OCI-LY1 (cell line): Measurements from ENCODE around the gene SPATS2L.
A peak's percentile ranks its signal among the peaks of the same experiment; 100 is the strongest.

Experiments
- H2AFZ ChIP-seq: fragments of 200-600 bp; sonication (generic), shearing (Covaris generic); 2 replicates; pipeline ENCODE4 v1.6.0; 2014; ENCODE audit warnings: antibody characterized with exemption, mild to moderate bottlenecking, low read length
- H3F3A ChIP-seq: fragments of 200-600 bp; sonication (generic), shearing (Covaris generic); 2 replicates; pipeline ENCODE4 v1.6.0; 2014; ENCODE audit warnings: mild to moderate bottlenecking, antibody characterized with exemption, low read length, moderate library complexity; ENCODE audit not compliant: insufficient read depth
- H3K27ac ChIP-seq: fragments of 200-600 bp; sonication (generic); 2 replicates; pipeline ENCODE4 v1.5.1; 2014; ENCODE audit warnings: low read length, mixed run types, mild to moderate bottlenecking, low read depth; ENCODE audit not compliant: poor library complexity, severe bottlenecking
- H3K27me3 ChIP-seq: fragments of 200-600 bp; sonication (generic); 2 replicates; pipeline ENCODE4 v1.6.0; 2014; ENCODE audit warnings: antibody characterized with exemption, mild to moderate bottlenecking, low read length, moderate library complexity; ENCODE audit not compliant: insufficient read depth
- H3K36me3 ChIP-seq: fragments of 200-600 bp; sonication (generic); 2 replicates; pipeline ENCODE4 v1.6.1; 2014; ENCODE audit warnings: mild to moderate bottlenecking, antibody characterized with exemption, low read length, moderate library complexity, mixed read lengths; ENCODE audit not compliant: insufficient read depth
- H3K4me1 ChIP-seq: fragments of 200-600 bp; sonication (generic); 2 replicates; pipeline ENCODE4 v1.5.1; 2014; ENCODE audit warnings: mild to moderate bottlenecking, low read length, moderate library complexity; ENCODE audit not compliant: insufficient read depth, severe bottlenecking
- H3K4me2 ChIP-seq: fragments of 200-600 bp; sonication (generic), shearing (Covaris generic); 2 replicates; pipeline ENCODE4 v1.6.1; 2014; ENCODE audit warnings: low read length
- H3K4me3 ChIP-seq: fragments of 200-600 bp; sonication (generic); 2 replicates; pipeline ENCODE4 v1.5.1; 2014; ENCODE audit warnings: low read length, low read depth, mild to moderate bottlenecking, mixed read lengths; ENCODE audit not compliant: poor library complexity, severe bottlenecking
- H3K79me2 ChIP-seq: fragments of 200-600 bp; shearing (Covaris generic); 2 replicates; pipeline ENCODE4 v1.6.1; 2016; ENCODE audit warnings: mixed run types, low read length, mixed read lengths; ENCODE audit not compliant: insufficient read depth
- H3K9ac ChIP-seq: fragments of 200-600 bp; sonication (generic), shearing (Covaris generic); 2 replicates; pipeline ENCODE4 v1.6.1; 2014; ENCODE audit warnings: mild to moderate bottlenecking, low read length, mixed read lengths
- H3K9me2 ChIP-seq: fragments of 200-600 bp; sonication (generic), shearing (Covaris generic); 2 replicates; pipeline ENCODE4 v1.6.1; 2014; ENCODE audit warnings: low read depth, mild to moderate bottlenecking, low read length, mixed read lengths
- H3K9me3 ChIP-seq: fragments of 200-600 bp; shearing (Covaris generic); 2 replicates; pipeline ENCODE4 v1.6.1; 2014; ENCODE audit warnings: low read length, mixed read lengths
- H4K20me1 ChIP-seq: fragments of 200-600 bp; sonication (generic), shearing (Covaris generic); 2 replicates; pipeline ENCODE4 v1.6.0; 2016; ENCODE audit warnings: mild to moderate bottlenecking, low read length; ENCODE audit not compliant: insufficient read depth
- CTCF ChIP-seq: fragments of 200-600 bp; sonication (generic), shearing (Covaris generic); IDR thresholded peaks from 2 replicates; pipeline ENCODE4 v1.5.1; 2017; ENCODE audit warnings: mild to moderate bottlenecking, antibody characterized with exemption, low read length, moderate library complexity, mixed read lengths
- EZH2 ChIP-seq: fragments of 200-600 bp; sonication (generic), shearing (Covaris generic); IDR thresholded peaks from 2 replicates; pipeline ENCODE4 v1.8.0; 2017; ENCODE audit warnings: borderline replicate concordance, mixed run types, mild to moderate bottlenecking, antibody characterized with exemption, low read length, moderate library complexity, mixed read lengths

SPATS2L gene

GRCh38 chr2:200476836-200477235, 170.3 kb downstream of the SPATS2L start:
- no peaks in the 10 kb centered on the region for H4K20me1 ChIP-seq
- no peaks in the 10 kb centered on the region for H3K9me3 ChIP-seq
- H3K4me3 ChIP-seq, result peak overlapping the region; percentile 65
- H3K36me3 ChIP-seq, result no peaks in the 10 kb centered on the region
- H3K9ac ChIP-seq, result peak overlapping the region; percentile 70
- no peaks in the 10 kb centered on the region for H3F3A ChIP-seq
- no peaks in the 10 kb centered on the region; the same call in 1 of the 2 replicates for H3K79me2 ChIP-seq
- no peak overlapping the region for H2AFZ ChIP-seq
- H3K4me2 ChIP-seq, result peak overlapping the region; percentile 73
- no peaks in the 10 kb centered on the region for H3K27me3 ChIP-seq
- H3K27ac ChIP-seq, result peak overlapping the region; percentile 60
- H3K4me1 ChIP-seq, result peaks cover 61% of the 10 kb centered on the region
- no peaks in the 10 kb centered on the region for H3K9me2 ChIP-seq
- no peak for TF ChIP-seq CTCF
- no peak for TF ChIP-seq EZH2

GRCh38 chr2:200477667-200478131, 171.2 kb downstream of the SPATS2L start:
- peak overlapping the region; percentile 60 for H3K27ac ChIP-seq
- H3F3A ChIP-seq, result no peaks in the 10 kb centered on the region
- peak overlapping the region; percentile 70 for H3K9ac ChIP-seq
- no peaks in the 10 kb centered on the region; the same call in 1 of the 2 replicates for H3K79me2 ChIP-seq
- H3K27me3 ChIP-seq, result no peaks in the 10 kb centered on the region
- H3K4me2 ChIP-seq, result peak overlapping the region; percentile 73
- H3K4me3 ChIP-seq, result peak overlapping the region; percentile 65
- peaks cover 52% of the 10 kb centered on the region for H3K4me1 ChIP-seq
- TF ChIP-seq EZH2 (no peak), CTCF (no peak)
- no peaks in the 10 kb centered on the region for H3K9me2 ChIP-seq
- H4K20me1 ChIP-seq, result no peaks in the 10 kb centered on the region
- no peak overlapping the region; the same call in 1 of the 2 replicates for H2AFZ ChIP-seq
- H3K36me3 ChIP-seq, result no peaks in the 10 kb centered on the region
- no peaks in the 10 kb centered on the region for H3K9me3 ChIP-seq

- no peaks in the 10 kb centered on the region for H3K9me2 ChIP-seq
- H3K4me3 ChIP-seq, result no peak overlapping the region
- H3K79me2 ChIP-seq, result no peaks in the 10 kb centered on the region; the same call in 1 of the 2 replicates
- no peak overlapping the region for H2AFZ ChIP-seq
- no peaks in the 10 kb centered on the region for H4K20me1 ChIP-seq
- TF ChIP-seq CTCF (no peak), EZH2 (no peak)
- no peak overlapping the region for H3K9ac ChIP-seq
- no peaks in the 10 kb centered on the region for H3K27me3 ChIP-seq
- H3K4me2 ChIP-seq, result no peak overlapping the region
- no peaks in the 10 kb centered on the region for H3K9me3 ChIP-seq
- peaks cover 32% of the 10 kb centered on the region for H3K4me1 ChIP-seq
- no peak overlapping the region for H3K27ac ChIP-seq
- H3F3A ChIP-seq, result no peaks in the 10 kb centered on the region
- no peaks in the 10 kb centered on the region for H3K36me3 ChIP-seq
Measured at GRCh38 chr2:200479692-200480265, 173.3 kb downstream of the SPATS2L start.
